ENCODE data around the gene ADCY2.

The ADCY2 gene

DNA sequence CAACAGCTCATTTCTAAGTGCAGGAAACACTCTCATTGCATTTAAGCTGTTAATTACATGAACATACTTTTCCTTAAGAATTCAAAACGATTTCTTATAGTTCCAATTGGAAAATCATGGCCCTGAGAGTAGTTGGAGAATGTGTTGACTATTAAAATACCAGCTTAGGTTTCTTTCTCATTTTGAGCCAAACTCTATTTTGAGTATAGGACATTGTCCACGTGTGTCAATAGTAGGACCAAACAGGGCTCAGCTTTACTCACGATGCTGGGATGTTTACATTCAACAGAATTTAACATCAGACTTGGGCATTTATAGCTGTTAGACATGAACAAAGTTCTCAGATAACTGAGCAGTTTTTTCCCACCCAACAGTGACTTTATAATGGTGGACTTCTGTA, 39.6 kb downstream of the ADCY2 start:
- TF ChIP-seq, protein P1, sequence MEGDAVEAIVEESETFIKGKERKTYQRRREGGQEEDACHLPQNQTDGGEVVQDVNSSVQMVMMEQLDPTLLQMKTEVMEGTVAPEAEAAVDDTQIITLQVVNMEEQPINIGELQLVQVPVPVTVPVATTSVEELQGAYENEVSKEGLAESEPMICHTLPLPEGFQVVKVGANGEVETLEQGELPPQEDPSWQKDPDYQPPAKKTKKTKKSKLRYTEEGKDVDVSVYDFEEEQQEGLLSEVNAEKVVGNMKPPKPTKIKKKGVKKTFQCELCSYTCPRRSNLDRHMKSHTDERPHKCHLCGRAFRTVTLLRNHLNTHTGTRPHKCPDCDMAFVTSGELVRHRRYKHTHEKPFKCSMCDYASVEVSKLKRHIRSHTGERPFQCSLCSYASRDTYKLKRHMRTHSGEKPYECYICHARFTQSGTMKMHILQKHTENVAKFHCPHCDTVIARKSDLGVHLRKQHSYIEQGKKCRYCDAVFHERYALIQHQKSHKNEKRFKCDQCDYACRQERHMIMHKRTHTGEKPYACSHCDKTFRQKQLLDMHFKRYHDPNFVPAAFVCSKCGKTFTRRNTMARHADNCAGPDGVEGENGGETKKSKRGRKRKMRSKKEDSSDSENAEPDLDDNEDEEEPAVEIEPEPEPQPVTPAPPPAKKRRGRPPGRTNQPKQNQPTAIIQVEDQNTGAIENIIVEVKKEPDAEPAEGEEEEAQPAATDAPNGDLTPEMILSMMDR (IDR thresholded peaks at IDR 0.05; ENCODE audit: low read length, missing control alignments), result no peak
- no peak overlapping the region for H3K4me3 ChIP-seq (replicated peaks; ENCODE audit: low read depth, low read length)
- no peak for DNase-seq (ENCODE audit: low read depth)

DNA sequence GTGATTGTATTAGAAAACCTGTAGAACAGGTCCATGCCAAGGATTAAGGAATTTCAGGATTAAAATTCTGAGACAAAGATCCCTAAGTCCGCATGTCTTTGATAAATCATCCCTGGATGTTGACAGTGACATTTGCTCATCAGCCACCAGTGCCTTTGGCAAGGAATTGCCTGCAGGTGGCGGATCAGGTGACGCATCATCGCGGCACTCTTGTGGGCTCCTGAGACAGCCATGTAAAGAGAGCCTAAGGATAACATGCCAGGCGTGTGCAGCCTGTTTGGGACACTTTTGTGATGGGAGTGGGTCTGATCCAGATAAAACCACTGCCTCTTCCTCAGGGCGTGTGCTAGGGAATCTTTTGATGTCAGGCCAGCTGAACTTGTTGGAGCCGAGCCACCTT, 40.6 kb downstream of the ADCY2 start:
- no peak overlapping the region for H3K4me3 ChIP-seq (replicated peaks; ENCODE audit: low read depth, low read length)
- TF ChIP-seq, protein P1 (IDR thresholded peaks at IDR 0.05; ENCODE audit: low read length, missing control alignments), result no peak
- DNase-seq (ENCODE audit: low read depth), result no peak

DNA sequence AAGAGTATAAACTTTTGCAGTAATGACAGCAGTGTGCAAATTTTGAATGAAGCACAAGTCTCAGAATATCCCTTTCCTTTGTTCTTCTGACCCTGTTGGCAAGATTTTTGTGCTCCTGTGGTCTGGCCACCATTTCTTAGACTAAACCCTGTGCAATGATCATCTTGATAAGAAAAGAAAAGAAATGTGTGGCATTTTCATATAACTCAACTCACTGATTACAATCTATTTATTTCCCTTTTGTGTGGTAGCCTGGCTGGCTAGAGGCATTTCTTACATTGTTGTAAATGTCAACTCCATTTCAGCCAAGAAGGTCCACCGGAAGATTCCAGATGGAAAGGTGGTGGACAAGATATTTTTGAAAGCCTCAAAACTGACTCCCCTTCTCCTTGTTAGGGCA, 41.9 kb downstream of the ADCY2 start:
- no peak for DNase-seq (ENCODE audit: low read depth)
- TF ChIP-seq, protein P1 (IDR thresholded peaks at IDR 0.05; ENCODE audit: low read length, missing control alignments), result no peak
- no peak overlapping the region for H3K4me3 ChIP-seq (replicated peaks; ENCODE audit: low read depth, low read length)

DNA sequence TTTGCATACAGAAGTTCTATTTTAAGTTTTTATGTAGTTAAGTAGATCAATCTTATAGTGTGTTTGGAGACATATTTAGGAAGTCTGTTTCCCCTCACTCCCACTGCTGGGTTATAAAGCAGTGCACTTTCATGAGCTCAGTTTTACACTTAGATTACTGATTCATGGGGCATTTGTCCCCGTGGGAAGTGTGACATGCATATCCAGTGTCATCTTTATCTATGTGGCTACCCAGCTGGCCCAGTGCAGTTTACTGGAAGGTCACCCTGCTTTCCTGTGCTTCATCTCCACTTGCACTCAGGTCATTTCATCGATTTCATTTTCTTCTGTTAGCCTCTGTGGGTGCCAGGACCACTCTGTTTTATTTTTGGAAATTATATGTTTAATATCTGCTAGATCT, 49.1 kb downstream of the ADCY2 start:
- TF ChIP-seq, protein P1 (IDR thresholded peaks at IDR 0.05; ENCODE audit: low read length, missing control alignments), result no peak
- H3K4me3 ChIP-seq (replicated peaks; ENCODE audit: low read depth, low read length), result no peak overlapping the region
- no peak for DNase-seq (ENCODE audit: low read depth)

DNA sequence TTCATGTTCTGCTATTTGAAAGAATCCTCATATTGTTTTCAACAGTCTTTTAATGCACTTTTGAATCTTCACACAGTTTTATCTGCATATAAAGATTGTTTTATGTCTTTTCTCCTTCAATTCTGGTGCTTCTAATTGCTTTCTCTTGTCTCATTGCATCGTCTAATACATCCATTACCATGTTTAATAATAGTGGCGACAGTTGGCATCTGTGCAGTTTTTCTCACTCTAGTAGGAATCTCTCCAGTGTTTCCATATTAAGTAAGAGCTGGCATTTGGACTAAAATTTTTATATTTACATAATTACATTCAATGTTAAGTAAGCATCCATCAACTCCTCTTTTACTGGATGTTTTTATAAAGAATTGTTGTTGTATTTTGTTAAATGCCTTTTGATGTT, 49.9 kb downstream of the ADCY2 start:
- TF ChIP-seq, protein P1 (IDR thresholded peaks at IDR 0.05; ENCODE audit: low read length, missing control alignments), result no peak
- no peak overlapping the region for H3K4me3 ChIP-seq (replicated peaks; ENCODE audit: low read depth, low read length)
- no peak for DNase-seq (ENCODE audit: low read depth)

DNA sequence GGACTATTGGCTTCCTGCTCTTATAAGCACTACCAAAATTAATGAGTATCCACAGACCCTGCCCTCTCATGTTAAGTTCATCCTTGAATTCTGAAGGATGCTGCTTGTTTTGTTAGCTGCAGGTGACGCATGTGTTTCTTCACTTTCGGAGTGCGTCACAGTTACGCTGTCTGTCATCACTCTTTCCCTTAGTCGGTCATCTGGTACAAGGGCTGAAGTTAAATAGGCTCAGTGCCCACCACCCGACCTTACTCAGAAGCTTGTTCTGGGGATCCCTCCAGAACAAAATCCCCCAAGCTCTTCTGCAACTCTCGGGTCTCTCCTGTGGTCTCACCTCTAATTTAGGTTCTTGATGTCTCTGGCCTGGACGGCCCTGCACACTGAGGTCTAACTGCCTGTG, 51.0 kb downstream of the ADCY2 start:
- H3K4me3 ChIP-seq (replicated peaks; ENCODE audit: low read depth, low read length), result no peak overlapping the region
- DNase-seq (ENCODE audit: low read depth), result no peak
- TF ChIP-seq, protein P1 (IDR thresholded peaks at IDR 0.05; ENCODE audit: low read length, missing control alignments), result no peak

DNA sequence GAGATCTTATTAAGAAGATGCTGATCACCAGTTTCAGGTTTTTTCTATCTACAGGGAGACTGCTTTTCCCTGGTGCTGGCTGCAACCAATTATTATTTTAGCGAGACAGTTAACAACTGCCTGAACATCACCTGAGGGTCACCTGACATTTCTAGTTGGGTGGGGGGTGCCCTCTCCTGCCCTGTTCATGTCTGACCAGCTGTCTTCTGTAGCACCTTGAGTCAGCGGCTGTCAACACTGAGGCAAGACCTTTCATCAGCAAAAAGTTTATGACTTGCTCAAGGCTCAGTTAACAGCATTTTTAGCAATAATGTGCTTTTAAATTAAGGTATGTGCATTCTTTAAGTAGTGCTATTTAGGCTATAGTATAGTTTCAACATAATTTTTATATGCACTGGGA, 58.0 kb downstream of the ADCY2 start:
- TF ChIP-seq, protein P1 (IDR thresholded peaks at IDR 0.05; ENCODE audit: low read length, missing control alignments), result no peak
- no peak for DNase-seq (ENCODE audit: low read depth)
- no peak overlapping the region for H3K4me3 ChIP-seq (replicated peaks; ENCODE audit: low read depth, low read length)
